ENCODE measurements around the gene TOB2. TPM values are rescaled to one million over a fixed set of nuclear protein-coding genes. Genes with fewer than 3 reads are reported as not detected.

Gene TOB2
- total and polyA plus RNA-seq, 3 donors from 2014 or later, result 32.7 to 41.7 (median 35.4) TPM

GRCh38 chr22:41448189-41448808, 1.7 kb upstream of the TOB2 start:
- Histone ChIP-seq H3K9me3 (no peaks in the 10 kb centered on the region), H3K4me3 (peak overlapping the region; percentile 94 to 96), H3K4me1 (peaks cover 12% of the 10 kb centered on the region), H3K27me3 (no peaks in the 10 kb centered on the region), H3K36me3 (ENCODE audit: low read depth, missing control alignments) (no peaks in the 10 kb centered on the region), H3K27ac (peak overlapping the region; percentile 96 to 97)
- intact Hi-C loops (cut with DNase I; ENCODE audit: low total_unique reads), result no loop called here
- TF ChIP-seq CTCF (IDR thresholded peaks at IDR 0.05) (no peak), POLR2A (IDR thresholded peaks at IDR 0.05) (peak; percentile 77)
- 1% methylated on average over 26 to 28 of the region's 28 CpGs for WGBS, 2 donors
- DNase-seq, result peak; percentile 97

GRCh38 chr22:41447435-41448188, 1.0 kb upstream of the TOB2 start:
- no peak for TF ChIP-seq CTCF (IDR thresholded peaks at IDR 0.05)
- TF ChIP-seq POLR2A (IDR thresholded peaks at IDR 0.05), result no peak
- Histone ChIP-seq H3K27ac (peak overlapping the region; percentile 96 to 97), H3K4me1 (peaks cover 17% of the 10 kb centered on the region), H3K9me3 (no peaks in the 10 kb centered on the region), H3K4me3 (peak overlapping the region; percentile 94 to 96), H3K27me3 (no peaks in the 10 kb centered on the region), H3K36me3 (ENCODE audit: low read depth, missing control alignments) (no peaks in the 10 kb centered on the region)
- 0 to 1% methylated on average over 28 to 60 of the region's 63 CpGs for WGBS, 2 donors
- intact Hi-C loops (cut with DNase I; ENCODE audit: low total_unique reads), result no loop called here
- DNase-seq, result peak; percentile 75

- TF ChIP-seq POLR2A (IDR thresholded peaks at IDR 0.05) (no peak), CTCF (IDR thresholded peaks at IDR 0.05) (no peak)
- intact Hi-C loops (cut with DNase I; ENCODE audit: low total_unique reads), result no loop called here
Observed at GRCh38 chr22:41446057-41446501, 522 bp downstream of the TOB2 start.

GRCh38 chr22:41445129-41446056, 1.2 kb downstream of the TOB2 start:
- no peaks in the 10 kb centered on the region for H3K36me3 ChIP-seq (ENCODE audit: low read depth, missing control alignments)
- H3K4me1 ChIP-seq, result peaks cover 27% of the 10 kb centered on the region
- peak overlapping the region; percentile 94 to 96 for H3K4me3 ChIP-seq
- H3K27me3 ChIP-seq, result no peaks in the 10 kb centered on the region
- H3K27ac ChIP-seq, result peak overlapping the region; percentile 96 to 97
- no peaks in the 10 kb centered on the region for H3K9me3 ChIP-seq
- no peak for TF ChIP-seq POLR2A (IDR thresholded peaks at IDR 0.05)
- no peak for TF ChIP-seq CTCF (IDR thresholded peaks at IDR 0.05)
- peak; percentile 32 for DNase-seq
- intact Hi-C loops (cut with DNase I; ENCODE audit: low total_unique reads), result no loop called here
- WGBS, 2 donors, result 1% methylated on average over 22 of the region's 22 CpGs

More at GRCh38 chr22:41446057-41446501, 522 bp downstream of the TOB2 start:
- no peaks in the 10 kb centered on the region for H3K36me3 ChIP-seq (ENCODE audit: low read depth, missing control alignments)
- H3K4me3 ChIP-seq, result peak overlapping the region; percentile 94 to 96
- peak; percentile 41 for DNase-seq
- WGBS, 2 donors, result 1% methylated on average over 20 to 23 of the region's 34 CpGs
- H3K27me3 ChIP-seq, result no peaks in the 10 kb centered on the region
- no peaks in the 10 kb centered on the region for H3K9me3 ChIP-seq
- H3K4me1 ChIP-seq, result peaks cover 27% of the 10 kb centered on the region
- peak overlapping the region; percentile 96 to 97 for H3K27ac ChIP-seq

Measured in testis (tissue), 3 donors.